ENCODE data around the gene PBRM1. TPM values are rescaled to one million over a fixed set of nuclear protein-coding genes. Genes with fewer than 3 reads are reported as not detected.

Gene PBRM1
- total RNA-seq, 1 donor: 100 TPM

DNA sequence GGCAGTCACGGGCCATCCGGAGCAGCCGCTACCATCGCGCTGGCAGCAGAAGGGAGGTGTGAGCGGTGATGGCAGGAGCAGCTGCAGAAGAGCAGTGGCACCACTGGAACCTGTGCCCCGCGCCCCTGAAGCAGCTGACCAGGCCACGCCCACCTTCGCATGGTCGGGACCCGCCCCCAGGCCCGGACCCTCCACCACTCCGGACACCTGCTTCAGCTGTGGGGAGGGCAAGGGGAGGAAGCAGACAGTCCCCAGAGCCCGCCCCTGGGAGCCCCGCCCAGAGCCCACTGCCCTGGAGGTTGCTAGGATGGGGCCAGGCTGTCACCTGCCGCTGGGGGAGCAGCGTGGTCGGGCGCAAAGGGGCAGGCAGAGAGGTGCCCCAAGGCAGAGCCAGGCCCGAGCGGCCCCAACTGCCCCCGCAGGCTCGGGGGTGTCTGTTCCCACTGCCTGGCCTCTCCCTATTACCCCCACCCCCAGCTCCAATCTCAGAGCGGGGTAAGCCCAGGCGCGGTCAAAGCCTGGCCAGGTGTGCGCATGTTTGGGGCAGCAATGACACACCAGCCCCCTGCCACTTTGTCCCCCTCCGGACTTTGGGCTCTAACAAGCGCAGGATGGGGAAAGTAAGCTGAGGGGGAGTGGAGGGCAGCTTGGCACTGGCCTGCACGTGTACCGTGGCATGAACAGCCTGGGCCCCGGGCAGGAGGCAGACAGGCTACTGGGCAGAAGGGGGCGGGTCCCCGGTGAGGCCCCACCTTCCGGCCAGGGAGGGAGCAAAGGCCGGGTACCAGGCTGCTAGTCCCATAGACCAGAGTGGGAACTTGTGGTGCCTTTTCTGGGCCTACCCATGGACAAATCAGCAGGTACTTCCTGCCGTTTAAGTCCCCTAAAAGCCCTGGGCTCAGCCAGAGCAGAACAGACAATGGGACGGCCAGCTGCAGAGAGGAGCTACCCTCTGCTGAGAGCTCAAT, 28.9 kb upstream of the PBRM1 start:
- H2AFZ ChIP-seq (ENCODE audit: low read length): no peak overlapping the region
- no peak overlapping the region for H3K27ac ChIP-seq (ENCODE audit: low read depth, low read length)
- H3K4me2 ChIP-seq (ENCODE audit: insufficient read depth, low read length): no peak overlapping the region
- no peaks in the 10 kb centered on the region for H3K36me3 ChIP-seq (ENCODE audit: insufficient read depth, low read length)
- no peaks in the 10 kb centered on the region for H3K79me2 ChIP-seq (ENCODE audit: insufficient read depth, low read length)
- no peak for TF ChIP-seq CTCF (IDR thresholded peaks at IDR 0.05; ENCODE audit: extremely low read depth, low read depth, low read length)
- no peak overlapping the region for H3K4me3 ChIP-seq (ENCODE audit: insufficient read depth, low read length)
- no peaks in the 10 kb centered on the region for H4K20me1 ChIP-seq (ENCODE audit: insufficient read depth, low read length)
- H3K4me1 ChIP-seq (ENCODE audit: insufficient read depth, low read length): no peaks in the 10 kb centered on the region
- no peak for DNase-seq (ENCODE audit: insufficient read length, low spot score, missing footprints)
- no peaks in the 10 kb centered on the region for H3K9me3 ChIP-seq (ENCODE audit: low read depth, low read length)
- H3K27me3 ChIP-seq (ENCODE audit: insufficient read depth, low read length): no peaks in the 10 kb centered on the region

- DNase-seq (ENCODE audit: insufficient read length, low spot score, missing footprints): no peak
- Histone ChIP-seq H4K20me1 (ENCODE audit: insufficient read depth, low read length) (no peaks in the 10 kb centered on the region), H2AFZ (ENCODE audit: low read length) (no peak overlapping the region), H3K4me2 (ENCODE audit: insufficient read depth, low read length) (no peak overlapping the region), H3K4me1 (ENCODE audit: insufficient read depth, low read length) (peaks cover 4% of the 10 kb centered on the region), H3K9me3 (ENCODE audit: low read depth, low read length) (no peaks in the 10 kb centered on the region), H3K4me3 (ENCODE audit: insufficient read depth, low read length) (no peak overlapping the region), H3K27me3 (ENCODE audit: insufficient read depth, low read length) (no peaks in the 10 kb centered on the region), H3K36me3 (ENCODE audit: insufficient read depth, low read length) (peaks cover 16% of the 10 kb centered on the region), H3K27ac (ENCODE audit: low read depth, low read length) (no peak overlapping the region), H3K79me2 (ENCODE audit: insufficient read depth, low read length) (peaks cover 7% of the 10 kb centered on the region)
- no peak for TF ChIP-seq CTCF (IDR thresholded peaks at IDR 0.05; ENCODE audit: extremely low read depth, low read depth, low read length)
These were observed 26.8 kb upstream of the PBRM1 start for GRCh38 chr3:52712291-52713212.

- TF ChIP-seq CTCF (IDR thresholded peaks at IDR 0.05; ENCODE audit: extremely low read depth, low read depth, low read length): no peak
- Histone ChIP-seq H3K9me3 (ENCODE audit: low read depth, low read length) (no peaks in the 10 kb centered on the region), H2AFZ (ENCODE audit: low read length) (no peak overlapping the region), H4K20me1 (ENCODE audit: insufficient read depth, low read length) (no peaks in the 10 kb centered on the region), H3K4me2 (ENCODE audit: insufficient read depth, low read length) (no peak overlapping the region), H3K4me3 (ENCODE audit: insufficient read depth, low read length) (no peak overlapping the region), H3K4me1 (ENCODE audit: insufficient read depth, low read length) (peaks cover 9% of the 10 kb centered on the region), H3K36me3 (ENCODE audit: insufficient read depth, low read length) (peaks cover 16% of the 10 kb centered on the region), H3K79me2 (ENCODE audit: insufficient read depth, low read length) (peaks cover 24% of the 10 kb centered on the region), H3K27ac (ENCODE audit: low read depth, low read length) (no peak overlapping the region), H3K27me3 (ENCODE audit: insufficient read depth, low read length) (no peaks in the 10 kb centered on the region)
- DNase-seq (ENCODE audit: insufficient read length, low spot score, missing footprints): no peak
These were observed 24.8 kb upstream of the PBRM1 start for GRCh38 chr3:52710512-52710911.

Data from osteoblast (primary cell).